Measurements from ENCODE around the gene RCCD1.
"Not testable (repeated sequence)": the region's sequence is repeated elsewhere in the genome, so short reads cannot be mapped to it uniquely, and the experiment has no call there.

RCCD1 gene

DNA sequence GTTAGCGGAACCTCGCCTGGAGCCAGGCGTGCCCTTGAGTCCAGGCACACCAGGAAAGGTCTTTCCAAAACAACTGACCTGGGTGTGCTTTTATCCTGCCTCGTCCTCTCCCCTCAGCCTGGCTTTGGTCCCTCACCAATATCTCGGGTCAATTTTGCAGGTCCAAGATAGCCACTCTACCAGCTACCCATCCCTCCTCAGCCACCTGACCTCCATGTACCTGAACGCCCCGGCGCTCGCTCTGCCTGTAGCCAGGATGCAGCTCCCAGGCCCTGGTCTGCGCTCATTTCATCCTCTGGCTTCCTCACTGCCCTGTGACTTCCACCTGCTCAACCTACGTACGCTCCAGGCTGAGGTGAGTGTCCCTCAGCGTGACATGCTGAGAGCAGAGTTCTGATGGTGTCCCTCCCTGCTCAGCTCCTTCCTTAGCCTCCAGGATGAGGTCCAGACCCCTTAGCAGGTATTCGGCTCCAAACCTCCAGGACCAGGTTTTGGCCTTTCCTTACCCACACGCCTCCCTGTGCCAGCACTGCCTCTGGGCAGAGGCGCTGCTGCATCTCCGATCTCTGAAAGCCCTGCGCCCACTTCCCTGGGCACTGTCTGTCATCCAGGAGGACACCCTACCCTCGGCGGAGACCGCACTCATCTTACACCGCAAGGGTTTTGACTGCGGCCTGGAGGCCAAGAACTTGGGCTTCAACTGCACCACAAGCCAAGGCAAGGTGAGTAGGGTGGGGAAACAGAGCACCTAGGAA is 36.5 kb upstream of the RCCD1 start:
- no peak for DNase-seq

GRCh38 chr15:90918835-90919234 is 35.8 kb upstream of the RCCD1 start:
- DNase-seq = no peak

- no peak for DNase-seq
Measured at GRCh38 chr15:90921887-90922286, 32.8 kb upstream of the RCCD1 start.

GRCh38 chr15:90922712-90923322 is 31.9 kb upstream of the RCCD1 start:
- DNase-seq = not testable (repeated sequence)

DNA sequence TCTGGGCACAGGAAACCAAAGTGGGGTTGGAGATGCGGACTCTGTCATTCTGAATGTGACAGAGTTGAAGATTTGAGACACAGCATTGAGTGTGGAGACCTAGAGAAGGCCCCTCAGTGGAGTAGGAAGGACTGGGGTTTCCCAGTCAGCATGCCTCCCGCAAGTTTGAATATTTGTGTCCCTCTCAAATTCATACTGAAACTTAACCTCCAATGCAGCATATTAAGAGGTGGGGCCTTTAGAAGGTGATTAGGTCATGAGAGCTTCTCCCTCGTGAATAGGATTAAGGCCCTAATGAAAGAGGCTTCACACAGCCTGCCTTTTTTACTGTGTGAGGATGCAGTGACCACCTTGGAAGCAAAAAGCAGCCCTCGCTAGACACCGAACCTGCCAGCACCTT is 30.3 kb upstream of the RCCD1 start:
- no peak for DNase-seq

DNA sequence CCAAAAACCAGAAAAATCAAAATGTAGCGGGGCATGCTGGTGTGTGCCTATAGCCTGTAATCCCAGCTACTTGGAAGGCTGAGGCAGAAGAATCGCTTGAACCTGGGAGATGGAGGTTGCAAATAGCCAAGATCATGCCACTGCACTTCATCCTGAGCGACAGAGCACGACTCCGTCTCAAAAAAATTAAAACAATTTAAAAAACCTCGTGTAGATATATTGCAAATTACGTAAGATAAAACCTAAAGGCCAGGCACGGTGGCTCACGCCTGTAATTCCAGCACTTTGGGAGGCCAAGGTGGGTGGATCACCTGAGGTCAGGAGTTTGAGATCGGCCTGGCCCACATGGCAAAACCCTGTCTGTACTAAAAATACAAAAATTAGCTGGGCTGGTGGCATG is 27.9 kb upstream of the RCCD1 start:
- DNase-seq = not testable (repeated sequence)

DNA sequence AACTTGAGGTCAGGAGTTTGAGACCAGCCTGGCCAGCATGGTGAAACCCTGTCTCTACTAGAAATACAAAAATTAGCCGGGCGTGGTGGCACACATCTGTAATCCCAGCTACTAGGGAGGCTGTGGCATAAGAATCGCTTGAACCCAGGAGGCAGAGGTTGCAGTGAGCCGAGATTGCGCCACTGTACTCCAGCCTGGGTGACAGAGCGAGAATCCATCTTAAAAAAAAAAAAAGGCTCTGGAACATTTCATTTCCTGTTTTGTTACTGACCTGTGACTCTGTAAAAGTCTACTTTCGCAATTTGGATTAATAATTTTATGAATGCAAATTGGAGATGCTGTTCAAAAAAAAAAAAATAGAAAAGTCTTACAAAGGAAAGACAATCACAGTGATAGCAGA is 26.6 kb upstream of the RCCD1 start:
- DNase-seq = not testable (repeated sequence)

DNA sequence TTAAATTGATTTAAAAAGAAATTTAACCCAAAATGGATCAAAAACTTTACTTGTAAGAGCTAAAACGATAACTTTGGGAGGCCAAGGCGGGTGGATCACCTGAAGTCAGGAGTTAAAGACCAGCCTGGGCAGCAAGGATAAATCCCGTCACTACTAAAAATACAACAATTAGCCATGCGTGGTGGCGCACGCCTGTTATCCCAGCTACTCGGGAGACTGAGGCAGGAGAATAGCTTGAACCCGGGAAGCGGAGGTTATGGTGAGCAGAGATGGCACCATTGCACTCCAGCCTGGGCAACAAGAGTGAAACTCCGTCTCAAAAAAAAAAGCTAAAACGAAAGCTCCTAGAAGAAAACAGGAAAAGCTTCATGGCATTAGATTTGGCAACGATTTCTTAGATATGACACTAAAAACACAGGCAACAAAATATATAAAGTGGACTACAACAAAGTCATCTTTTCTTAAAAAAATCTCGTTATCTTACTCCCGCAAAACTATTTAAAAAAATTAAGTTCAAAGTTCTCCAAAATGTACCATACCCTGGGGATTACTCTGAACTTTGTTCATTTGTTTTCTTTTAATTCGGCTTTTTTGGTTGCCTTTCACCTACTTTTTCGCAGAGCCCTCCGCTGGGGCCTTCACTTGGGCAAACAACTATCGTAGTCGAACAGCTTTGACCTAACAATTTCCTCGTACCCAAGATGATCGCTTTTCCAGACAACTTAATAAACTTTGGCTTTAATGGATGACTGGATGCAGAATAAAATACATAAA is 25.3 kb upstream of the RCCD1 start:
- no peak for DNase-seq

GRCh38 chr15:90930861-90931574 is 23.7 kb upstream of the RCCD1 start:
- no peak for DNase-seq

- DNase-seq = no peak
Measured at GRCh38 chr15:90931575-90931827, 23.2 kb upstream of the RCCD1 start.

GRCh38 chr15:90931828-90932659 is 22.6 kb upstream of the RCCD1 start, which contains the start of gene HDDC3:
HDDC3 (minus strand) TSS chr15:90932549; CDS start chr15:90932540, 9 bp downstream.
- DNase-seq = peak; percentile 97

DNA sequence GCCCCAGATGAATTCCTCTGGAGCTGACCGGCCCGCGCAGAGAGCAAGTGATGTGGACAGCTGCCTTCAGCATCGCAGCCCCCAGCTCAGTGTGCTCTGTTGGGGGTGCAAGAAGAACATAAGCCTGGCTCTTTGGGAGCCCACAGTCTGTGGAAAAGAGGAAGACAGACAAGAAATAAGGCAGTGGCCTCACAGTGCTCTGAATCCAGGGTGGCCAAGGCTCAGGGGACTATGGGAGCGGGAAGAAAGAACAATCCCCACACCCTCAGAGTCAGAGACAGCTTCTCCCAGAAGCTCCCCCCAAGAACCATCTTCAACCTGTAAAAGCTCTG is 22.1 kb upstream of the RCCD1 start:
- DNase-seq = no peak

GRCh38 chr15:90933301-90933700 is 21.4 kb upstream of the RCCD1 start:
- DNase-seq = no peak

GRCh38 chr15:90934256-90934948 is 20.3 kb upstream of the RCCD1 start:
- peak; percentile 93 for DNase-seq

GRCh38 chr15:90934949-90935751 is 19.5 kb upstream of the RCCD1 start, which contains the start of gene UNC45A:
UNC45A (plus strand) TSS chr15:90935285; CDS start chr15:90935325, 40 bp downstream.
- peak; percentile 98 for DNase-seq

DNA sequence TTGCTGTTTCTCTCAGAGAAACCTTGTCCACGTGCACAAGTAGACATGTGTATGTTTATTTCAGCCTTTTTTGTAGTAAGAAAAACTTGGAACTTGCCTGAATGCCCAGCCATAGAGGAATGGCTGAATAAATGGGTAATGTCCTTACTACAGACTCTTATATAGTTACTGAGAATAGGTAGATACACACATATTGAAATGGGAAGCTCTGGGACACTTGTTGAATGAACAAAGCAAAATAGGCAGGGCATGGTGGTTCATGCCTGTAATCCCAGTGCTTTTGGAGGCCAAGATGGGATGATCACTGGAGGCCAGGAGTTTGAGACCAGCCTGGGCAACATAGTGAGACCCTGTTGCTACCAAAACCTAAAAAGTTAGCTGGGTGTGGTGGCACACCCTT is 17.9 kb upstream of the RCCD1 start:
- DNase-seq = no peak

GRCh38 chr15:90938261-90938660 is 16.4 kb upstream of the RCCD1 start:
- DNase-seq = no peak

DNA sequence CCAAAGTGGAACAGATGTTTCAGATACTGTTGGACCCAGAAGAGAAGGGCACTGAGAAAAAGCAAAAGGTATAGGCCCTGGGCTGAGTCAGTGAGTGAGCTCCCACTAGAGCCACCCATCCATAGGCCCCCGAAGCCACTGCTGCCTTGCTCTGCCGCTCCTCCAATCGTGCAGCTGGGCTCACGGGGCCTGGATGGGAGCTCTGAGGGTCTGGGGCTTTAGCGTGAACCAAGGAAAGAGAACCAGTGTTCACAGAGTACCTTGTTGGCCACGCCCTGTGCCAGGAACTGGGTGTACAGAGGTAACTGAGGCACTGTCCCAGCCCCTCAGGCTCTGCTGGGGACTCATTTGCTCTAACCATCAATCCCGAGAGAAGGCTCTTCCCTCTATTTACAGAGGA is 14.9 kb upstream of the RCCD1 start:
- DNase-seq = no peak

DNA sequence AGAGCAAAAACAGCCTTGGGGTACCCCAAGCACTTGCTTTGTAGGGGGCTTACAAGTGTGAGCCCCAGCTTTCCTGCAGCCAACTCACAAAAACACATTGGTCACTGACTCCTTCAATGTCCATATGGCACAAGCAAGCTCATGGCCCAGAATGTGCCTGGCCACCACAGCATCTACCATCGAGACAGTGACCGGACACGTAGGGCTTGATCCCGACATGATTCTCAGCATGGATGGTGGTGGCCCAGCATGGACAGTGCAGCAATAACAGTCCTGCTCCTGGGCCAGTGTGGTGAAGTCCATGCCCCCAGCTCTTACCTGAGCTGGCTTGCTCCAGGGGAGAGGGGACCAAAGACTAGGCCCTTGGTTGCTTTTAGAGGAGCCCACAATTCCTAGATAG is 13.6 kb upstream of the RCCD1 start:
- no peak for DNase-seq

DNA sequence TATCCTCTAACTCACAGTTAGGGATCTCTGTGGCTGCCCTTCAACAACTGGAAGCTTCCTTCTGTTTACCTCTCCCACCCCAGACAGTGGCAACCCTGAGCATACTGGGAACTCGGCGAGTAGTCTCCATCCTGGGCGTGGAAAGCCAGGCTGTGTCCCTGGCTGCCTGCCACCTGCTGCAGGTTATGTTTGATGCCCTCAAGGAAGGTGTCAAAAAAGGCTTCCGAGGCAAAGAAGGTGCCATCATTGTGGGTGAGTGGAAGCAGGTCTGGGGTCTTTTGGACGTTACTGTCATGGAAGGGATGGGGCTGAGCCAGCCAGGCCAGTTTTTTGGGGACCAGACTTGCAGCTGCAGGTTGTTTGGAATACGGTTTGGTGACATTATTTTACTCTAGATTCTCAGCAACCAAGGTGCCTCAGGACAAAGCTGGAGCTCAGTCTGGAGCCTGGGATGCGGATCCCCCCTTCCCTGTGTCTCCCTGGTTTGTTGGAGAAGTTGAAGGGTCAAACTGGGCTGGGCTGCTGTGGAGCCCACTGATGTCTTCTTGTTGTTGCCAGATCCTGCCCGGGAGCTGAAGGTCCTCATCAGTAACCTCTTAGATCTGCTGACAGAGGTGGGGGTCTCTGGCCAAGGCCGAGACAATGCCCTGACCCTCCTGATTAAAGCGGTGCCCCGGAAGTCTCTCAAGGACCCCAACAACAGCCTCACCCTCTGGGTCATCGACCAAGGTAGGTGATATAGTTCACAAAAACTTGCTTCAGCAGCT is 12.1 kb upstream of the RCCD1 start:
- no peak for DNase-seq

All from activated CD8-positive, alpha-beta memory T cell treated with anti-CD3 and anti-CD28 coated beads for 24 hours (primary cell).